ENCODE results near the gene PILRA. TPM values are rescaled to one million over a fixed set of nuclear protein-coding genes. Genes with fewer than 3 reads are reported as not detected.
"Not testable (repeated sequence)": the region's sequence is repeated elsewhere in the genome, so short reads cannot be mapped to it uniquely, and the experiment has no call there.

PILRA gene
- total RNA-seq, 2 experiments from 2014 or later, result 1.8 to 2.7 TPM

GRCh38 chr7:100348805-100349204 lies 24.5 kb upstream of the PILRA start:
- peaks cover 45% of the 10 kb centered on the region for H3K4me1 Mint-ChIP-seq
- no peaks in the 10 kb centered on the region for H3K9me3 Mint-ChIP-seq
- no peaks in the 10 kb centered on the region for H3K27me3 Mint-ChIP-seq
- POLR2A ChIA-PET, result interaction anchor here (0.7 kb wide), 1 partner anchor 13 kb away, joined by 4 read pairs; no protein-coding TSS in a partner anchor
- no peak overlapping the region for H3K4me3 Mint-ChIP-seq
- CTCF ChIA-PET, result interaction anchor here (0.7 to 1.2 kb wide), 2 partner anchors 217 to 233 kb away, joined by 3 to 4 read pairs; no protein-coding TSS in a partner anchor
- no peak for DNase-seq
- no peak overlapping the region for H3K27ac Mint-ChIP-seq
- H3K36me3 Mint-ChIP-seq (ENCODE audit: low read depth), result peaks cover 56% of the 10 kb centered on the region

- H3K4me1 Mint-ChIP-seq, result peaks cover 36% of the 10 kb centered on the region
- H3K9me3 Mint-ChIP-seq, result no peaks in the 10 kb centered on the region
- no peak overlapping the region for H3K4me3 Mint-ChIP-seq
- DNase-seq, result no peak
- H3K27ac Mint-ChIP-seq, result no peak overlapping the region
- H3K27me3 Mint-ChIP-seq, result no peaks in the 10 kb centered on the region
- H3K36me3 Mint-ChIP-seq (ENCODE audit: low read depth), result peaks cover 53% of the 10 kb centered on the region
- ChIA-PET CTCF (no interaction called here), POLR2A (no interaction called here)
Observed at GRCh38 chr7:100349757-100350156, 23.5 kb upstream of the PILRA start.

- no peak for DNase-seq
- CTCF ChIA-PET, result no interaction called here
- Mint-ChIP-seq H3K36me3 (ENCODE audit: low read depth) (peaks cover 48% of the 10 kb centered on the region), H3K27ac (peak overlapping the region; percentile 82), H3K27me3 (no peaks in the 10 kb centered on the region), H3K9me3 (no peaks in the 10 kb centered on the region), H3K4me3 (no peak overlapping the region), H3K4me1 (peaks cover 27% of the 10 kb centered on the region)
- POLR2A ChIA-PET, result no interaction called here
Observed at GRCh38 chr7:100351657-100352058, 21.6 kb upstream of the PILRA start.

GRCh38 chr7:100352230-100352781 lies 21.0 kb upstream of the PILRA start:
- POLR2A ChIA-PET, H3K4me3 Mint-ChIP-seq, CTCF ChIA-PET, DNase-seq, H3K9me3 Mint-ChIP-seq, H3K27me3 Mint-ChIP-seq: not testable (repeated sequence)
- H3K36me3 Mint-ChIP-seq (ENCODE audit: low read depth), result peaks cover 43% of the 10 kb centered on the region
- H3K4me1 Mint-ChIP-seq, result peaks cover 27% of the 10 kb centered on the region
- H3K27ac Mint-ChIP-seq, result peak overlapping the region; percentile 73

GRCh38 chr7:100352984-100353684 lies 20.2 kb upstream of the PILRA start:
- H3K27me3 Mint-ChIP-seq, result no peaks in the 10 kb centered on the region
- no peaks in the 10 kb centered on the region for H3K9me3 Mint-ChIP-seq
- peak overlapping the region; percentile 75 for H3K27ac Mint-ChIP-seq
- peaks cover 27% of the 10 kb centered on the region for H3K4me1 Mint-ChIP-seq
- DNase-seq, result no peak
- H3K4me3 Mint-ChIP-seq, result no peak overlapping the region
- POLR2A ChIA-PET, result no interaction called here
- CTCF ChIA-PET, result interaction anchor here (0.6 kb wide), 1 partner anchor 367 kb away, joined by 3 read pairs; the partner anchor contains the start of gene EPO
- H3K36me3 Mint-ChIP-seq (ENCODE audit: low read depth), result peaks cover 38% of the 10 kb centered on the region

- Mint-ChIP-seq H3K4me3 (no peak overlapping the region), H3K27ac (peak overlapping the region; percentile 75), H3K27me3 (no peaks in the 10 kb centered on the region), H3K4me1 (peaks cover 27% of the 10 kb centered on the region), H3K36me3 (ENCODE audit: low read depth) (peaks cover 37% of the 10 kb centered on the region), H3K9me3 (no peaks in the 10 kb centered on the region)
- POLR2A ChIA-PET, result no interaction called here
- CTCF ChIA-PET, result interaction anchor here (0.6 kb wide), 1 partner anchor 191 kb away, joined by 3 read pairs; no protein-coding TSS in a partner anchor
- DNase-seq, result no peak
Observed at GRCh38 chr7:100353685-100354330, 19.5 kb upstream of the PILRA start.

GRCh38 chr7:100356416-100357068 lies 16.7 kb upstream of the PILRA start:
- Mint-ChIP-seq H3K36me3 (ENCODE audit: low read depth) (peaks cover 31% of the 10 kb centered on the region), H3K27ac (no peak overlapping the region), H3K4me3 (no peak overlapping the region), H3K27me3 (no peaks in the 10 kb centered on the region), H3K9me3 (no peaks in the 10 kb centered on the region), H3K4me1 (peaks cover 17% of the 10 kb centered on the region)
- no peak for DNase-seq
- POLR2A ChIA-PET, result no interaction called here
- CTCF ChIA-PET, result no interaction called here

- Mint-ChIP-seq H3K9me3 (no peaks in the 10 kb centered on the region), H3K27me3 (no peaks in the 10 kb centered on the region), H3K4me1 (peaks cover 13% of the 10 kb centered on the region), H3K36me3 (ENCODE audit: low read depth) (peaks cover 36% of the 10 kb centered on the region), H3K4me3 (no peak overlapping the region), H3K27ac (no peak overlapping the region)
- POLR2A ChIA-PET, result no interaction called here
- DNase-seq, result no peak
- CTCF ChIA-PET, result no interaction called here
Observed at GRCh38 chr7:100357131-100357561, 16.1 kb upstream of the PILRA start.

GRCh38 chr7:100358027-100358856 lies 15.0 kb upstream of the PILRA start, which contains the start of gene PILRB:
Gene PILRB (plus strand): TSS chr7:100358117. CDS start chr7:100358303, 186 bp downstream.
- no peak within 1 kb of the TSS for H3K4me3 Mint-ChIP-seq
- peaks cover 47% of the 10 kb centered on the region for H3K36me3 Mint-ChIP-seq (ENCODE audit: low read depth)
- H3K27ac Mint-ChIP-seq, result no peak within 1 kb of the TSS
- CTCF ChIA-PET, result interaction anchor here (1.0 kb wide), 1 partner anchor 13 kb away, joined by 3 read pairs; no protein-coding TSS in a partner anchor
- H3K4me1 Mint-ChIP-seq, result peaks cover 10% of the 10 kb centered on the region
- no peaks in the 10 kb centered on the region for H3K9me3 Mint-ChIP-seq
- no peaks in the 10 kb centered on the region for H3K27me3 Mint-ChIP-seq
- POLR2A ChIA-PET, result no interaction called here
- no peak for DNase-seq

GRCh38 chr7:100358857-100359212 lies 14.5 kb upstream of the PILRA start:
- Mint-ChIP-seq H3K4me3 (no peak overlapping the region), H3K9me3 (no peaks in the 10 kb centered on the region), H3K36me3 (ENCODE audit: low read depth) (peaks cover 53% of the 10 kb centered on the region), H3K27ac (no peak overlapping the region), H3K27me3 (no peaks in the 10 kb centered on the region), H3K4me1 (peaks cover 8% of the 10 kb centered on the region)
- DNase-seq, result no peak
- ChIA-PET CTCF (interaction anchor here (1.0 kb wide), 1 partner anchor 14 kb away, joined by 3 read pairs; no protein-coding TSS in a partner anchor), POLR2A (no interaction called here)

- ChIA-PET CTCF (no interaction called here), POLR2A (no interaction called here)
- peaks cover 60% of the 10 kb centered on the region for H3K36me3 Mint-ChIP-seq (ENCODE audit: low read depth)
- H3K9me3 Mint-ChIP-seq, result no peaks in the 10 kb centered on the region
- DNase-seq, result no peak
- H3K27ac Mint-ChIP-seq, result peak overlapping the region; percentile 31
- H3K4me1 Mint-ChIP-seq, result peaks cover 18% of the 10 kb centered on the region
- H3K4me3 Mint-ChIP-seq, result no peak overlapping the region
- no peaks in the 10 kb centered on the region for H3K27me3 Mint-ChIP-seq
Observed at GRCh38 chr7:100360135-100360854, 13.0 kb upstream of the PILRA start.

GRCh38 chr7:100363098-100363497 lies 10.2 kb upstream of the PILRA start:
- peaks cover 62% of the 10 kb centered on the region for H3K36me3 Mint-ChIP-seq (ENCODE audit: low read depth)
- H3K27me3 Mint-ChIP-seq, result no peaks in the 10 kb centered on the region
- DNase-seq, result no peak
- peaks cover 31% of the 10 kb centered on the region for H3K4me1 Mint-ChIP-seq
- no peaks in the 10 kb centered on the region for H3K9me3 Mint-ChIP-seq
- no peak overlapping the region for H3K4me3 Mint-ChIP-seq
- no peak overlapping the region for H3K27ac Mint-ChIP-seq
- POLR2A ChIA-PET, result no interaction called here
- CTCF ChIA-PET, result no interaction called here

Measured in activated CD4-positive, alpha-beta T cell treated with anti-CD3 and anti-CD28 coated beads, Interleukin-2, amount 10 ng/mL, durations not matched to agents 7 days and 5 days (primary cell).